Heart right ventricle (tissue), 16 donors: ENCODE data around the gene NRP2. TPM values are rescaled to one million over a fixed set of nuclear protein-coding genes. Genes with fewer than 3 reads are reported as not detected.

Experiments used
- ATAC-seq, 8 donors: fragments of 200-7000 bp; cut with Tn5 transposase; one replicate each; pipeline ENCODE4 v1.9.1; 2020; ENCODE audit warnings: mild to moderate bottlenecking in 8 of 8, moderate library complexity in 8 of 8, moderate number of reproducible peaks in 1 of 8
- DNase-seq, 2 donors: peaks; one replicate each; pipeline ENCODE4 v3.0.0-alpha.2; 2020
- H3K27ac ChIP-seq, 10 donors: fragments of 200-600 bp; sonication (generic) in 2 of 10; one replicate each; pipeline versions ENCODE4 v1.5.0 to v1.8.0; 2020 to 2022; ENCODE audit warnings: mild to moderate bottlenecking in 3 of 10
- H3K27me3 ChIP-seq, 7 donors: fragments of 200-600 bp; one replicate each; pipeline ENCODE4 v1.8.0; 2021 to 2022; ENCODE audit warnings: mild to moderate bottlenecking in 2 of 7
- H3K36me3 ChIP-seq, 9 donors: fragments of 200-600 bp; sonication (generic) in 1 of 9; one replicate each; pipeline versions ENCODE4 v1.5.0 to v1.8.0; 2020 to 2022; ENCODE audit warnings: mild to moderate bottlenecking in 2 of 9
- H3K4me1 ChIP-seq, 9 donors: fragments of 200-600 bp; sonication (generic) in 1 of 9; one replicate each; pipeline versions ENCODE4 v1.5.0 to v1.8.0; 2020 to 2022; ENCODE audit warnings: mild to moderate bottlenecking in 4 of 9
- H3K4me3 ChIP-seq, 10 donors: fragments of 200-600 bp; sonication (generic) in 2 of 10; one replicate each; pipeline versions ENCODE4 v1.5.0 to v1.8.0; 2020 to 2022; ENCODE audit warnings: mild to moderate bottlenecking in 7 of 10, moderate library complexity in 2 of 10
- H3K9me3 ChIP-seq, 11 donors: fragments of 200-600 bp in 10 of 11; sonication (generic) in 2 of 11; one replicate each; pipeline versions ENCODE4 v1.5.0 to v1.8.0; 2013 to 2022; ENCODE audit warnings: mild to moderate bottlenecking in 2 of 11, control low read depth in 1 of 11, moderate library complexity in 1 of 11
- WGBS, 2 donors: extraction: QIAGEN DNeasy Blood & Tissue Kit; methylation state at CpG; one replicate each; pipeline ENCODE4 v1.1.7; 2013; ENCODE audit warnings: inconsistent platforms in 1 of 2; 5-methylcytosine and 5-hydroxymethylcytosine counted together
- intact Hi-C, 10 donors: fragments of 100-400 bp; cut with DNase I; formaldehyde crosslinking; loops; one replicate each; pipeline versions ENCODE4 v1.11.1 to v1.14.2; 2022
- polyA plus RNA-seq, 2 donors: library from polyadenylated mRNA; stranded (reverse); fragments of 200-250 nt; gene quantifications; one replicate each; pipeline ENCODE4 v1.2.3, GENCODE V29; 2013
- total RNA-seq, 10 donors: library from RNA; stranded (reverse); fragmentation: NEBNext Ultra II Directional in 3 of 10; extraction: Animal tissue kit (Norgen Biotek cat#: 25700) in 3 of 10; gene quantifications; one replicate each; pipeline versions ENCODE4 v1.2.1 to v1.2.4, GENCODE V29; 2021 to 2023
- TF ChIP-seq, protein P1 (sequence below), 9 donors: fragments of 200-600 bp; sonication (generic) in 2 of 9; IDR thresholded peaks; one replicate each; pipeline versions ENCODE4 v1.5.0 to v1.8.0; 2021 to 2022; ENCODE audit warnings: antibody characterized with exemption in 9 of 9, mild to moderate bottlenecking in 5 of 9, moderate library complexity in 1 of 9
- donor health status: Arrhythmogenic right ventricular cardiomyopathy.
- donor health status: ischemic (EF 13 %, LVEDD 7.1; RV severe dilation, severe dysfunction).
- donor health status: healthy with polysubstance abuse.
- donor health status: DM: no; HTN: yes; CAD: no.
- donor health status: DM: no; HTN: no; CAD: no.
- donor health status: ischemic (EF 25% LVEDD 6.9; RV normal size, moderate dysfunction).
- donor health status: ischemic (EF 25% LVEDD 5.7; RV mildly dilated, moderate dysfunction).
- donor health status: healthy.
- donor health status: DM: yes; HTN: yes; CAD: no.
- donor health status: Ischemic cardiomyopathy.
- donor health status: ischemic (EF 35%, LVEDD 5.7; RV mildly dilated, moderate dysfunction).
- donor health status: nonischemic (EF 11% LVEDD 7.7; RV severe dilation, severe dysfunction).
- donor health status: DM: yes; HTN: yes; CAD: no.
- donor health status: PGD.
- donor health status: ischemic (EF 29% LVEDD 5.4; RV normal size, mild dysfunction).
- donor health status: nonischemic (EF 23%, LVEDD 6.1; RV moderate dilation, normal function).

The NRP2 gene
- total and polyA plus RNA-seq, 12 donors: 2.5 to 29.4 (median 8.6) TPM

DNA sequence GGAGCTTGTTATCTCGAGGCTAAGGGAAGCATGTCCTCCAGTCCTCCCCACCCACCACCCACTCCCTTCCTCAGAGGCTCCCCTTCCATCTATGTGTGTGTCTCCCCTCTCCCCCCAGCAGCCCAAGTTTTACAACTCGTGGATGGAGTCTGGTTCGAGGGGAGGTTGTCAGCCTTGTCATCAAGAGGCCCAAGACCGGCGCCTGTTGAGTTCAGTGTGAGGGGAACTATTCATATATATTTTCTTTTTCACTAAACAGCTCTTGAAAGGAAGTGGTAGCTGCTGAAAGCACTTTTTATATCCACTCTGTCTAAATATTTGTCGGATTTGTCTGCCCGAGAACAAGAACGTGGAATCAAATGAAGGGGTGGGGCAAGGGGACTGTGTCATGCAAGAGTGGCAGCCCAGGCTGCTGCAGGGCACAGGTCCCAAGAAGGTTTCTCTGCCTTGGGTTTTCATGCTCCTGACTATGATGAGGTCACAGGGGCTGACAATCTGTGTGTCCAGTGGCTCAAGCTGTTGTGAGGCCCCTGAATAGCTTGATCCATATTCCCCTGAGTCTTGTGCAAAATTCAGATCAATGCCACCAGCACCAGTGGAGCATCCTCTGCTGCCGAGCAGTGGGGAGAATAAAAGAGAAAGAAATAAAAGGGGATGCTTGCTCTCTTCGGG, 35.0 kb downstream of the NRP2 start:
- no peak for DNase-seq
- TF ChIP-seq, protein P1, sequence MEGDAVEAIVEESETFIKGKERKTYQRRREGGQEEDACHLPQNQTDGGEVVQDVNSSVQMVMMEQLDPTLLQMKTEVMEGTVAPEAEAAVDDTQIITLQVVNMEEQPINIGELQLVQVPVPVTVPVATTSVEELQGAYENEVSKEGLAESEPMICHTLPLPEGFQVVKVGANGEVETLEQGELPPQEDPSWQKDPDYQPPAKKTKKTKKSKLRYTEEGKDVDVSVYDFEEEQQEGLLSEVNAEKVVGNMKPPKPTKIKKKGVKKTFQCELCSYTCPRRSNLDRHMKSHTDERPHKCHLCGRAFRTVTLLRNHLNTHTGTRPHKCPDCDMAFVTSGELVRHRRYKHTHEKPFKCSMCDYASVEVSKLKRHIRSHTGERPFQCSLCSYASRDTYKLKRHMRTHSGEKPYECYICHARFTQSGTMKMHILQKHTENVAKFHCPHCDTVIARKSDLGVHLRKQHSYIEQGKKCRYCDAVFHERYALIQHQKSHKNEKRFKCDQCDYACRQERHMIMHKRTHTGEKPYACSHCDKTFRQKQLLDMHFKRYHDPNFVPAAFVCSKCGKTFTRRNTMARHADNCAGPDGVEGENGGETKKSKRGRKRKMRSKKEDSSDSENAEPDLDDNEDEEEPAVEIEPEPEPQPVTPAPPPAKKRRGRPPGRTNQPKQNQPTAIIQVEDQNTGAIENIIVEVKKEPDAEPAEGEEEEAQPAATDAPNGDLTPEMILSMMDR (IDR thresholded peaks at IDR 0.05): no peak
- no peak overlapping the region for H3K27ac ChIP-seq
- H3K4me3 ChIP-seq: no peak overlapping the region
- WGBS, 2 donors: 79 to 80% methylated on average over 10 of the region's 10 CpGs
- peaks cover 0 to 47% (median 16%) of the 10 kb centered on the region in 9 donors for H3K4me1 ChIP-seq
- ATAC-seq: no peak
- H3K9me3 ChIP-seq: no peaks in the 10 kb centered on the region
- peaks cover 0 to 16% (median 0%) of the 10 kb centered on the region in 9 donors for H3K36me3 ChIP-seq
- no peaks in the 10 kb centered on the region for H3K27me3 ChIP-seq
- intact Hi-C loops: no loop called here

DNA sequence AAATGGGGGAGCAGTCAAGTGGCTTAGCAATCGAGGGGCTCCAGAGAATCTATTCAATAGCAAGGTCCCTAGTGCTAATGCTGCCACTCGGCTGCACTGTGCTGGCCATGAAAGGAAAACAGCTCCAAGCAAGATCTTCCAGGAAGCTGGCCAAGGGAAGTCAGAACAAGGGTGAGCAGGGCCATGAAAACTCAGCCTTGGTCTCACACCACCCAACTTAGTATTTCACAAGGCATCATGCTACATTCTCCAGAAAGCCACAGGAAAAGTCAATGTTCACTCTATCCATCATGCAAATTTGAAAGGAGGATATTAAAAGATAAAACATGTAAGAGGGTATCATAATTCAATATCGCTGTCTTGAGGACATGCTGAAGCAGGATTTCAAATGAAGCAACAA, 35.7 kb downstream of the NRP2 start:
- Histone ChIP-seq H3K27ac (no peak overlapping the region), H3K27me3 (no peaks in the 10 kb centered on the region), H3K4me1 (peaks cover 0 to 47% (median 14%) of the 10 kb centered on the region in 9 donors), H3K4me3 (no peak overlapping the region), H3K9me3 (no peaks in the 10 kb centered on the region), H3K36me3 (peaks cover 0 to 16% (median 0%) of the 10 kb centered on the region in 9 donors)
- DNase-seq: no peak
- no peak for ATAC-seq
- intact Hi-C loops: no loop called here
- 86 to 95% methylated on average over 3 of the region's 3 CpGs for WGBS, 2 donors
- TF ChIP-seq, protein P1 (IDR thresholded peaks at IDR 0.05): no peak

DNA sequence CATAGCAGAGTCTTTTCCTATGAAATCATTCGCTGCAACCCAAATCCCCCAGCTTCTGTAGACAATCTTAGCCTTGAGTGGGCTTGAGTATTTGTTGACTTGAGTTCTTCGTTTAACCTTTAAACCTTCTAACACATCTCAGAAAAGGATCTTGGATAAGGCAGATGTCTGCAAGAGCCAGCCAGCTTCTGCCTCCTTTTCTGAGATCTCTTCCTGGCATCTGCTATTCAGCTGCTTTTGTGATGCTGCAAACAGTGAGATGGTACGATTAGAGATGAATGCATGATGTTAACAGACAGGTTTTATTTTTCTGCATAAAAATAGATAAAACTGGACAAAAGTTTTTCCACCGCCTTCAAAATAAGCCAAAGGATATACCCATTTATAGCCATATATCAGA, 37.5 kb downstream of the NRP2 start:
- H3K36me3 ChIP-seq: peaks cover 0 to 30% (median 0%) of the 10 kb centered on the region in 9 donors
- no peaks in the 10 kb centered on the region for H3K27me3 ChIP-seq
- H3K4me1 ChIP-seq: peaks cover 0 to 37% (median 4%) of the 10 kb centered on the region in 9 donors
- H3K9me3 ChIP-seq: no peaks in the 10 kb centered on the region
- TF ChIP-seq, protein P1 (IDR thresholded peaks at IDR 0.05): no peak
- H3K4me3 ChIP-seq: no peak overlapping the region
- no peak overlapping the region for H3K27ac ChIP-seq
- ATAC-seq (no peak), DNase-seq (no peak)
- 82 to 84% methylated on average over 4 of the region's 4 CpGs for WGBS, 2 donors
- intact Hi-C loops: no loop called here

DNA sequence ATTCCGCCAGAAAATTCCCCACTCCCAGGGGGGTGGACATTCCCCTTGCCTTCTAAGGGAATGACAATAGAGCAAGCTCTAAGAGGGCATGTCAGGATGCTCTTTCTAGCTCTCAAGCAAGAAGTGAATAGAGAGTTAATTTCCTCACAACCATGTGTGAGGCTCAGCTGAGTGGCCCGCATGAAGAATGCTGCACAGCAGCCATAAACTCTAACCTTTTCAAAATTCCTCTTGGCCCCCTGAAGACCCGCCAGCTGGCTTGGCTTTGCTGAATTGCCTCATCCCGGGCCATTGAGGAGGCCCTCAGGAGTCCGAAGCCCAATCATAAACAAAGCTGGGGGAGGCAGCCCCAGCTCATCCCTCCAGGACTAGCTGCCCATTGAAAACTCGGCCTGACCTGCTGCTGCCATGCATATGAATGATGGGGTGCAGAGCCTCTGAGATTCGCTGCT, 38.2 kb downstream of the NRP2 start:
- Histone ChIP-seq H3K36me3 (peaks cover 0 to 36% (median 0%) of the 10 kb centered on the region in 9 donors), H3K4me1 (peaks cover 0 to 31% (median 0%) of the 10 kb centered on the region in 9 donors), H3K27ac (no peak overlapping the region), H3K27me3 (no peaks in the 10 kb centered on the region), H3K4me3 (no peak overlapping the region), H3K9me3 (no peaks in the 10 kb centered on the region)
- ATAC-seq (no peak), DNase-seq (no peak)
- TF ChIP-seq, protein P1 (IDR thresholded peaks at IDR 0.05): no peak
- WGBS, 2 donors: 66 to 74% methylated on average over 7 of the region's 7 CpGs
- intact Hi-C loops: no loop called here
